Activated T-cell treated with anti-CD3 and anti-CD28 coated beads, Interleukin-2, amount 50 U/mL, for 72 hours (primary cell): ENCODE measurements around the gene TIMM13. TPM values are rescaled to one million over a fixed set of nuclear protein-coding genes. Genes with fewer than 3 reads are reported as not detected.

Experiments used
- ATAC-seq, 2 donors: fragments of 150-1000 bp; cut with Tn5 transposase; replicated peaks in 1 of 2; 2 replicates each; pipeline ENCODE4 v1.10.0; 2021; ENCODE audit warnings: moderate library complexity in 2 of 2, mild to moderate bottlenecking in 1 of 2
- DNase-seq, 2 donors: peaks; one replicate each; pipeline ENCODE4 v3.0.0; 2021 to 2022; ENCODE audit warnings: mixed read lengths in 1 of 2
- H3K27ac Mint-ChIP-seq: one replicate; pipeline ENCODE4 v1.8.0; 2022; ENCODE audit warnings: mild to moderate bottlenecking, moderate library complexity, mixed read lengths
- H3K27me3 Mint-ChIP-seq: one replicate; pipeline ENCODE4 v1.8.0; 2022; ENCODE audit warnings: low read depth, mixed read lengths
- H3K36me3 Mint-ChIP-seq, 2 donors: one replicate each; pipeline ENCODE4 v1.8.0; 2022; ENCODE audit warnings: mixed read lengths in 2 of 2, mild to moderate bottlenecking in 1 of 2; ENCODE audit not compliant: insufficient read depth in 2 of 2
- H3K4me1 Mint-ChIP-seq: one replicate; pipeline ENCODE4 v1.8.0; 2022; ENCODE audit warnings: low read depth, mixed read lengths
- H3K4me3 Mint-ChIP-seq, 2 donors: one replicate each; pipeline ENCODE4 v1.8.0; 2022; ENCODE audit warnings: mild to moderate bottlenecking in 2 of 2, mixed read lengths in 2 of 2, moderate library complexity in 2 of 2
- H3K9me3 Mint-ChIP-seq, 2 donors: one replicate each; pipeline ENCODE4 v1.8.0; 2022; ENCODE audit warnings: mixed read lengths in 2 of 2
- total RNA-seq, 2 donors: library from RNA; stranded (reverse); gene quantifications; one replicate each; pipeline ENCODE4 v1.2.3, GENCODE V29; 2022

TIMM13 gene
- total RNA-seq, 2 donors from 2014 or later, result 51.4 to 54.0 TPM

- DNase-seq (no peak), ATAC-seq (no peak)
- H3K9me3 Mint-ChIP-seq, result no peaks in the 10 kb centered on the region
- no peaks in the 10 kb centered on the region for H3K27me3 Mint-ChIP-seq
- peaks cover 0 to 3% of the 10 kb centered on the region in 2 donors for H3K36me3 Mint-ChIP-seq
- H3K4me1 Mint-ChIP-seq, result peaks cover 50% of the 10 kb centered on the region
- H3K27ac Mint-ChIP-seq, result no peak overlapping the region
- no peak overlapping the region for H3K4me3 Mint-ChIP-seq
Observed at GRCh38 chr19:2451138-2451537, 23.8 kb upstream of the TIMM13 start.

GRCh38 chr19:2449019-2449418 is 21.6 kb upstream of the TIMM13 start:
- no peak overlapping the region for H3K4me3 Mint-ChIP-seq
- H3K36me3 Mint-ChIP-seq, result peaks cover 0 to 2% of the 10 kb centered on the region in 2 donors
- H3K27me3 Mint-ChIP-seq, result no peaks in the 10 kb centered on the region
- H3K4me1 Mint-ChIP-seq, result peaks cover 38% of the 10 kb centered on the region
- no peak overlapping the region for H3K27ac Mint-ChIP-seq
- H3K9me3 Mint-ChIP-seq, result no peaks in the 10 kb centered on the region
- ATAC-seq (no peak), DNase-seq (no peak)

- ATAC-seq, result peak; percentile 51 to 58
- peaks cover 0 to 2% of the 10 kb centered on the region in 2 donors for H3K36me3 Mint-ChIP-seq
- H3K27ac Mint-ChIP-seq, result no peak overlapping the region
- H3K4me1 Mint-ChIP-seq, result peaks cover 28% of the 10 kb centered on the region
- peak overlapping the region; percentile 67 to 73 for H3K4me3 Mint-ChIP-seq
- H3K27me3 Mint-ChIP-seq, result no peaks in the 10 kb centered on the region
- H3K9me3 Mint-ChIP-seq, result no peaks in the 10 kb centered on the region
- no peak for DNase-seq
Observed at GRCh38 chr19:2446381-2446780, 19.0 kb upstream of the TIMM13 start.

GRCh38 chr19:2444251-2445002 is 17.0 kb upstream of the TIMM13 start:
- H3K36me3 Mint-ChIP-seq, result peaks cover 3% of the 10 kb centered on the region in 2 donors
- H3K27ac Mint-ChIP-seq, result no peak overlapping the region
- no peak for ATAC-seq
- H3K27me3 Mint-ChIP-seq, result no peaks in the 10 kb centered on the region
- DNase-seq, result no peak
- H3K4me3 Mint-ChIP-seq, result no peak overlapping the region
- no peaks in the 10 kb centered on the region for H3K9me3 Mint-ChIP-seq
- H3K4me1 Mint-ChIP-seq, result peaks cover 28% of the 10 kb centered on the region

GRCh38 chr19:2443785-2444182 is 16.4 kb upstream of the TIMM13 start:
- ATAC-seq (no peak), DNase-seq (no peak)
- Mint-ChIP-seq H3K4me3 (no peak overlapping the region), H3K27me3 (no peaks in the 10 kb centered on the region), H3K27ac (no peak overlapping the region), H3K4me1 (peaks cover 24% of the 10 kb centered on the region), H3K36me3 (peaks cover 3% of the 10 kb centered on the region in 2 donors), H3K9me3 (no peaks in the 10 kb centered on the region)

GRCh38 chr19:2443116-2443784 is 15.9 kb upstream of the TIMM13 start:
- no peak overlapping the region for H3K27ac Mint-ChIP-seq
- H3K4me1 Mint-ChIP-seq, result peaks cover 19% of the 10 kb centered on the region
- no peak for ATAC-seq
- H3K36me3 Mint-ChIP-seq, result peaks cover 3% of the 10 kb centered on the region in 2 donors
- no peaks in the 10 kb centered on the region for H3K9me3 Mint-ChIP-seq
- H3K4me3 Mint-ChIP-seq, result no peak overlapping the region
- DNase-seq, result no peak
- H3K27me3 Mint-ChIP-seq, result no peaks in the 10 kb centered on the region

- no peaks in the 10 kb centered on the region for H3K9me3 Mint-ChIP-seq
- DNase-seq, result no peak
- peaks cover 3% of the 10 kb centered on the region in 2 donors for H3K36me3 Mint-ChIP-seq
- peaks cover 1% of the 10 kb centered on the region for H3K4me1 Mint-ChIP-seq
- H3K27ac Mint-ChIP-seq, result no peak overlapping the region
- H3K27me3 Mint-ChIP-seq, result no peaks in the 10 kb centered on the region
- no peak overlapping the region for H3K4me3 Mint-ChIP-seq
- ATAC-seq, result no peak
Observed at GRCh38 chr19:2441096-2441752, 13.8 kb upstream of the TIMM13 start.

- Mint-ChIP-seq H3K36me3 (peaks cover 3% of the 10 kb centered on the region in 2 donors), H3K9me3 (no peaks in the 10 kb centered on the region), H3K4me3 (no peak overlapping the region), H3K27me3 (no peaks in the 10 kb centered on the region), H3K27ac (no peak overlapping the region), H3K4me1 (no peaks in the 10 kb centered on the region)
- DNase-seq (no peak), ATAC-seq (no peak)
Observed at GRCh38 chr19:2440515-2440914, 13.1 kb upstream of the TIMM13 start.

GRCh38 chr19:2438178-2438577 is 10.8 kb upstream of the TIMM13 start:
- ATAC-seq (no peak), DNase-seq (no peak)
- no peak overlapping the region for H3K4me3 Mint-ChIP-seq
- H3K4me1 Mint-ChIP-seq, result no peaks in the 10 kb centered on the region
- no peaks in the 10 kb centered on the region for H3K9me3 Mint-ChIP-seq
- H3K27ac Mint-ChIP-seq, result no peak overlapping the region
- H3K36me3 Mint-ChIP-seq, result peaks cover 5 to 11% of the 10 kb centered on the region in 2 donors
- H3K27me3 Mint-ChIP-seq, result no peaks in the 10 kb centered on the region

- no peaks in the 10 kb centered on the region for H3K4me1 Mint-ChIP-seq
- peaks cover 5 to 15% of the 10 kb centered on the region in 2 donors for H3K36me3 Mint-ChIP-seq
- H3K9me3 Mint-ChIP-seq, result no peaks in the 10 kb centered on the region
- ATAC-seq, result no peak
- no peak for DNase-seq
- no peak overlapping the region for H3K27ac Mint-ChIP-seq
- no peaks in the 10 kb centered on the region for H3K27me3 Mint-ChIP-seq
- H3K4me3 Mint-ChIP-seq, result no peak overlapping the region
Observed at GRCh38 chr19:2436926-2437325, 9.5 kb upstream of the TIMM13 start.

- Mint-ChIP-seq H3K27ac (no peak overlapping the region), H3K36me3 (peaks cover 5 to 15% of the 10 kb centered on the region in 2 donors), H3K27me3 (no peaks in the 10 kb centered on the region), H3K9me3 (no peaks in the 10 kb centered on the region), H3K4me3 (no peak overlapping the region), H3K4me1 (no peaks in the 10 kb centered on the region)
- DNase-seq (no peak), ATAC-seq (no peak)
Observed at GRCh38 chr19:2436384-2436783, 9.0 kb upstream of the TIMM13 start.

GRCh38 chr19:2434721-2435265 is 7.4 kb upstream of the TIMM13 start:
- no peak for ATAC-seq
- peaks cover 2 to 12% of the 10 kb centered on the region in 2 donors for H3K36me3 Mint-ChIP-seq
- no peak overlapping the region for H3K4me3 Mint-ChIP-seq
- no peak overlapping the region for H3K27ac Mint-ChIP-seq
- no peak for DNase-seq
- no peaks in the 10 kb centered on the region for H3K27me3 Mint-ChIP-seq
- no peaks in the 10 kb centered on the region for H3K9me3 Mint-ChIP-seq
- no peaks in the 10 kb centered on the region for H3K4me1 Mint-ChIP-seq

- H3K4me3 Mint-ChIP-seq, result no peak overlapping the region
- H3K27me3 Mint-ChIP-seq, result no peaks in the 10 kb centered on the region
- no peaks in the 10 kb centered on the region for H3K4me1 Mint-ChIP-seq
- no peak for ATAC-seq
- DNase-seq, result no peak
- peaks cover 2 to 12% of the 10 kb centered on the region in 2 donors for H3K36me3 Mint-ChIP-seq
- no peaks in the 10 kb centered on the region for H3K9me3 Mint-ChIP-seq
- H3K27ac Mint-ChIP-seq, result no peak overlapping the region
Observed at GRCh38 chr19:2434267-2434666, 6.9 kb upstream of the TIMM13 start.
